Ishikawa (cell line): ENCODE measurements around the gene NAPB.

Experiments used
- CEBPB ChIP-seq: IDR thresholded peaks from 2 replicates; pipeline ENCODE4 v1.6.1; 2012
- CREB1 ChIP-seq: IDR thresholded peaks from 2 replicates; pipeline ENCODE4 v1.6.1; 2012; ENCODE audit warnings: low read depth
- EGR1 ChIP-seq: IDR thresholded peaks from 2 replicates; pipeline ENCODE4 v1.6.1; 2012
- EP300 ChIP-seq: IDR thresholded peaks from 2 replicates; pipeline ENCODE4 v1.6.1; 2012; ENCODE audit warnings: borderline replicate concordance
- FOXM1 ChIP-seq: IDR thresholded peaks from 2 replicates; pipeline ENCODE4 v1.6.1; 2012; ENCODE audit warnings: low read depth, borderline replicate concordance
- NFIC ChIP-seq: IDR thresholded peaks from 2 replicates; pipeline ENCODE4 v1.6.1; 2012
- RAD21 ChIP-seq: IDR thresholded peaks from 2 replicates; pipeline ENCODE4 v1.6.1; 2012; ENCODE audit warnings: low read depth
- REST ChIP-seq: IDR thresholded peaks from 2 replicates; pipeline ENCODE4 v1.6.1; 2012; ENCODE audit warnings: low read depth, mild to moderate bottlenecking
- TAF1 ChIP-seq: IDR thresholded peaks from 2 replicates; pipeline ENCODE4 v1.6.1; 2012; ENCODE audit warnings: low read depth, mild to moderate bottlenecking
- TCF12 ChIP-seq: IDR thresholded peaks from 2 replicates; pipeline ENCODE4 v1.6.1; 2012; ENCODE audit warnings: low read depth
- TEAD4 ChIP-seq: IDR thresholded peaks from 2 replicates; pipeline ENCODE4 v1.6.1; 2012
- USF1 ChIP-seq: IDR thresholded peaks from 2 replicates; pipeline ENCODE4 v1.6.1; 2012
- YY1 ChIP-seq: IDR thresholded peaks from 2 replicates; pipeline ENCODE4 v1.6.1; 2012; ENCODE audit warnings: low read depth
- ZBTB7A ChIP-seq: IDR thresholded peaks from 2 replicates; pipeline ENCODE4 v1.6.1; 2012; ENCODE audit warnings: low read depth
- TF ChIP-seq, protein P1 (sequence below): IDR thresholded peaks from 2 replicates; pipeline ENCODE4 v1.6.1; 2012

NAPB gene

DNA sequence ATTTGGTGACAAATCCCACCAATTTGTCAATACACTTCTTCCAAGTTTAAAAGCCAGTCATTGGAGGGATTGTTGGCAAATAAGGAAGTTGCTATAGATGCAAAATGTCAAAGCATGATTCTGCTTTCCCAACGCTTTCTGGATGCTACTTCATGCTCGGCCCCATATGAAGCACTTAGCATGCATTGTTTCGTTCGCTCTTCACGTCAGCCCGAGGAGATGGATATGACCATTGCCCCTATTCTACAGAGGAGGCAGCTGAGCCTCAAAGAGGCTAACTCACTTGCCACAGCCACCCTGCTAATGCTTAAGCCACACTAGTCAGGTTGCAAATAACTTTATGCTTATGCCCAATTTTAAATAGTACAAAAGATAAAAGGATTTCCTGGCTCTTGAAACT, 73.5 kb downstream of the NAPB start:
- TF ChIP-seq TCF12 = no peak
- TF ChIP-seq REST = no peak
- TF ChIP-seq TEAD4 = no peak
- no peak for TF ChIP-seq RAD21
- no peak for TF ChIP-seq ZBTB7A
- no peak for TF ChIP-seq EGR1
- no peak for TF ChIP-seq EP300
- TF ChIP-seq YY1 = no peak
- TF ChIP-seq FOXM1 = no peak
- no peak for TF ChIP-seq CEBPB
- no peak for TF ChIP-seq TAF1
- TF ChIP-seq, protein P1, sequence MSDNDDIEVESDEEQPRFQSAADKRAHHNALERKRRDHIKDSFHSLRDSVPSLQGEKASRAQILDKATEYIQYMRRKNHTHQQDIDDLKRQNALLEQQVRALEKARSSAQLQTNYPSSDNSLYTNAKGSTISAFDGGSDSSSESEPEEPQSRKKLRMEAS = no peak
- no peak for TF ChIP-seq CREB1
- no peak for TF ChIP-seq NFIC
- TF ChIP-seq USF1 = no peak

- TF ChIP-seq EP300 (no peak), NFIC (no peak), REST (no peak), TEAD4 (no peak), EGR1 (no peak), YY1 (no peak), CEBPB (no peak), ZBTB7A (no peak), USF1 (no peak), FOXM1 (no peak), RAD21 (no peak), CREB1 (no peak), TCF12 (no peak), TAF1 (no peak)
- TF ChIP-seq, protein P1 = no peak
Observed at GRCh38 chr20:23346002-23346401, 75.3 kb downstream of the NAPB start.

- no peak for TF ChIP-seq TAF1
- no peak for TF ChIP-seq FOXM1
- TF ChIP-seq USF1 = no peak
- no peak for TF ChIP-seq CREB1
- no peak for TF ChIP-seq REST
- TF ChIP-seq EGR1 = no peak
- no peak for TF ChIP-seq NFIC
- no peak for TF ChIP-seq TEAD4
- no peak for TF ChIP-seq RAD21
- TF ChIP-seq, protein P1 = no peak
- no peak for TF ChIP-seq CEBPB
- no peak for TF ChIP-seq TCF12
- TF ChIP-seq ZBTB7A = no peak
- TF ChIP-seq EP300 = no peak
- no peak for TF ChIP-seq YY1
Observed at GRCh38 chr20:23344336-23344735, 77.0 kb downstream of the NAPB start.

DNA sequence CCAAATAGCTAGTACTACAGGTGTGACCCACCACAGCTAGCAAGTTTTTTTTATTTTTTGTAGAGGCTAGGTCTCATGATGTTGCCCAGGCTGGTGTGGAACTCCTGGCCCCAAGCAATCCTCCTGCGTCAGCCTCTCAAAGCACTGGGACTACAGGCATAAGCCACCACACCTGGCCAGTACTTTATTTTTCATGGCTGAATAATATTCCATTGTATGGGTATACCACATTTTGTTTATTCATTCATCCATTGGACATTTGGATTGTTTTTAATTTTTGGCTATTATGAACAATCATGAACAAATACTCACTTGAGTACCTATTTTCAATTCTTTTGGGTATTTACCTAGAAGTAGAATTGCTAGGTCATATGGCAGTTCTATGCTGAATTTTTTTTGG, 77.7 kb downstream of the NAPB start:
- TF ChIP-seq TCF12 (no peak), EGR1 (no peak), NFIC (no peak), ZBTB7A (no peak), EP300 (no peak), TAF1 (no peak), CREB1 (no peak), FOXM1 (no peak), YY1 (no peak), RAD21 (no peak), USF1 (no peak), REST (no peak), CEBPB (no peak), TEAD4 (no peak)
- TF ChIP-seq, protein P1 = no peak
